Fibroblast of upper back skin (primary cell): ENCODE results near the gene TRAPPC3L.
A peak's percentile ranks its signal among the peaks of the same experiment; 100 is the strongest.

Source experiments
- DNase-seq: peaks from one replicate; pipeline ENCODE4 v3.0.0-alpha.2; 2013

Gene TRAPPC3L

GRCh38 chr6:116545651-116546050 is at the start of gene TRAPPC3L:
Gene TRAPPC3L, minus strand, starts transcription at chr6:116545684. Its CDS starts 170 bp downstream, at chr6:116545514.
- peak; percentile 37 for DNase-seq

GRCh38 chr6:116595247-116595646 is 49.8 kb upstream of the TRAPPC3L start:
- DNase-seq = no peak

GRCh38 chr6:116586738-116587137 is 41.3 kb upstream of the TRAPPC3L start:
- no peak for DNase-seq

- no peak for DNase-seq
Measured at GRCh38 chr6:116586276-116586675, 40.8 kb upstream of the TRAPPC3L start.

- DNase-seq = peak; percentile 77
Measured at GRCh38 chr6:116580198-116580597, 34.7 kb upstream of the TRAPPC3L start.

GRCh38 chr6:116579143-116579542 is 33.7 kb upstream of the TRAPPC3L start:
- no peak for DNase-seq

GRCh38 chr6:116578335-116578734 is 32.9 kb upstream of the TRAPPC3L start:
- no peak for DNase-seq

GRCh38 chr6:116577486-116577885 is 32.0 kb upstream of the TRAPPC3L start:
- DNase-seq = no peak

GRCh38 chr6:116575227-116575626 is 29.7 kb upstream of the TRAPPC3L start:
- no peak for DNase-seq

- peak; percentile 28 for DNase-seq
Measured at GRCh38 chr6:116572162-116572561, 26.7 kb upstream of the TRAPPC3L start.

- no peak for DNase-seq
Measured at GRCh38 chr6:116571683-116572000, 26.2 kb upstream of the TRAPPC3L start.

GRCh38 chr6:116570856-116571682 is 25.6 kb upstream of the TRAPPC3L start, which contains the start of gene RWDD1:
Gene RWDD1, plus strand, starts transcription at chr6:116571504. Its CDS starts 79 bp downstream, at chr6:116571583.
- peak; percentile 100 for DNase-seq

- DNase-seq = no peak
Measured at GRCh38 chr6:116568821-116569755, 23.6 kb upstream of the TRAPPC3L start.

- DNase-seq = peak; percentile 63
Measured at GRCh38 chr6:116568111-116568510, 22.6 kb upstream of the TRAPPC3L start.

GRCh38 chr6:116564921-116565872 is 19.7 kb upstream of the TRAPPC3L start:
- DNase-seq = peak; percentile 17

GRCh38 chr6:116564311-116564710 is 18.8 kb upstream of the TRAPPC3L start:
- DNase-seq = peak; percentile 83

GRCh38 chr6:116563830-116564229 is 18.3 kb upstream of the TRAPPC3L start:
- DNase-seq = no peak

- DNase-seq = no peak
Measured at GRCh38 chr6:116562614-116563013, 17.1 kb upstream of the TRAPPC3L start.

GRCh38 chr6:116562019-116562403 is 16.5 kb upstream of the TRAPPC3L start:
- DNase-seq = no peak

- DNase-seq = peak; percentile 78
Measured at GRCh38 chr6:116561377-116562018, 16.0 kb upstream of the TRAPPC3L start.

GRCh38 chr6:116560130-116560529 is 14.6 kb upstream of the TRAPPC3L start:
- no peak for DNase-seq

- peak; percentile 98 for DNase-seq
Measured at GRCh38 chr6:116557893-116558292, 12.4 kb upstream of the TRAPPC3L start.
